OCI-LY7 (cell line): ENCODE data around the gene SMYD3.

ENCODE experiments used
- CTCF ChIP-seq: fragments of 200-600 bp; sonication (generic); conservative IDR thresholded peaks from 2 replicates; pipeline ENCODE4 v1.5.1; 2014; ENCODE audit warnings: mild to moderate bottlenecking, antibody characterized with exemption, low read length, moderate library complexity, mixed read lengths
- EZH2phosphoT487 ChIP-seq: fragments of 200-600 bp; sonication (generic); IDR thresholded peaks from 2 replicates; pipeline ENCODE4 v1.6.1; 2018; ENCODE audit warnings: low read depth, borderline replicate concordance, mild to moderate bottlenecking, mixed run types, antibody characterized with exemption, low read length, moderate library complexity, mixed read lengths

GRCh38 chr1:245929224-245929623 lies 577.9 kb downstream of the SMYD3 start:
- TF ChIP-seq CTCF, result no peak
- TF ChIP-seq EZH2phosphoT487, result no peak
